Astrocyte (in vitro differentiated cells and primary cell): ENCODE data around the gene NPIPA1. TPM values are rescaled to one million over a fixed set of nuclear protein-coding genes. Genes with fewer than 3 reads are reported as not detected.
A peak's percentile ranks its signal among the peaks of the same experiment; 100 is the strongest.
"Not testable (repeated sequence)": the region's sequence is repeated elsewhere in the genome, so short reads cannot be mapped to it uniquely, and the experiment has no call there.

ENCODE experiments used
- DNase-seq: peaks from one replicate; pipeline ENCODE4 v3.0.0-alpha.2; 2010; ENCODE audit warnings: low read depth
- FAIRE-seq: peaks from 2 replicates; lab custom pipeline; 2011; peaks lifted over from hg19 to GRCh38; lab: Jason Lieb, UNC
- H2AFZ ChIP-seq: 2 replicates; pipeline ENCODE4 v1.6.0; 2012; ENCODE audit warnings: low read depth, low read length, inconsistent platforms
- H3K27ac ChIP-seq: 2 replicates; pipeline ENCODE4 v1.5.1; 2011; ENCODE audit warnings: low read depth, low read length, inconsistent platforms
- H3K27me3 ChIP-seq: 2 replicates; pipeline ENCODE4 v1.6.0; 2011; ENCODE audit warnings: low read length, inconsistent platforms; ENCODE audit not compliant: insufficient read depth
- H3K36me3 ChIP-seq: 2 replicates; pipeline ENCODE4 v1.5.1; 2011; ENCODE audit warnings: low read length, inconsistent platforms; ENCODE audit not compliant: insufficient read depth
- H3K4me1 ChIP-seq: 2 replicates; pipeline ENCODE4 v1.5.1; 2011; ENCODE audit warnings: low read length, inconsistent platforms; ENCODE audit not compliant: insufficient read depth
- H3K4me2 ChIP-seq: 2 replicates; pipeline ENCODE4 v1.6.0; 2012; ENCODE audit warnings: low read length, inconsistent platforms
- H3K4me3 ChIP-seq: 2 replicates; pipeline ENCODE4 v1.5.1; 2011; ENCODE audit warnings: low read depth, mild to moderate bottlenecking, low read length, inconsistent platforms; ENCODE audit not compliant: insufficient read depth
- H3K79me2 ChIP-seq: 2 replicates; pipeline ENCODE4 v1.6.0; 2012; ENCODE audit warnings: mild to moderate bottlenecking, low read length, inconsistent platforms; ENCODE audit not compliant: insufficient read depth
- H3K9ac ChIP-seq: 2 replicates; pipeline ENCODE4 v1.6.0; 2012; ENCODE audit warnings: mild to moderate bottlenecking, low read length, inconsistent platforms
- H3K9me3 ChIP-seq: 2 replicates; pipeline ENCODE4 v1.5.1; 2012; ENCODE audit warnings: low read depth, mild to moderate bottlenecking, low read length, inconsistent platforms; ENCODE audit not compliant: insufficient read depth
- H4K20me1 ChIP-seq: 2 replicates; pipeline ENCODE4 v1.6.0; 2012; ENCODE audit warnings: low read length, inconsistent platforms; ENCODE audit not compliant: insufficient read depth
- H3K27ac Mint-ChIP-seq: one replicate; pipeline ENCODE4 v1.8.0; 2021; ENCODE audit warnings: mild to moderate bottlenecking, mixed read lengths; ENCODE audit not compliant: unreplicated experiment
- H3K27me3 Mint-ChIP-seq: one replicate; pipeline ENCODE4 v1.8.0; 2021; ENCODE audit warnings: low read depth, mixed read lengths; ENCODE audit not compliant: unreplicated experiment
- H3K36me3 Mint-ChIP-seq: one replicate; pipeline ENCODE4 v1.8.0; 2021; ENCODE audit warnings: low read depth, mixed read lengths; ENCODE audit not compliant: unreplicated experiment
- H3K4me1 Mint-ChIP-seq: one replicate; pipeline ENCODE4 v1.8.0; 2021; ENCODE audit warnings: low read depth, mixed read lengths; ENCODE audit not compliant: unreplicated experiment
- H3K4me3 Mint-ChIP-seq: one replicate; pipeline ENCODE4 v1.8.0; 2021; ENCODE audit warnings: mild to moderate bottlenecking, moderate library complexity, mixed read lengths; ENCODE audit not compliant: unreplicated experiment
- H3K9me3 Mint-ChIP-seq: one replicate; pipeline ENCODE4 v1.8.0; 2021; ENCODE audit warnings: mild to moderate bottlenecking, mixed read lengths; ENCODE audit not compliant: unreplicated experiment
- total RNA-seq: library from RNA; stranded (reverse); gene quantifications from 2 replicates; pipeline ENCODE4 v1.2.1, GENCODE V29; 2021
- TF ChIP-seq, protein P1 (sequence below): IDR thresholded peaks from 2 replicates; pipeline ENCODE4 v1.5.1; 2011; ENCODE audit warnings: low read depth, mild to moderate bottlenecking, inconsistent platforms, low read length, moderate library complexity; ENCODE audit not compliant: insufficient read depth

NPIPA1 gene
- total RNA-seq, 1 donor from 2014 or later: 114 TPM

- not testable (repeated sequence) for H3K9me3 ChIP-seq, FAIRE-seq, H4K20me1 ChIP-seq, H3K79me2 ChIP-seq, H3K36me3 ChIP-seq, H3K4me2 ChIP-seq, H3K27me3 ChIP-seq, DNase-seq, H2AFZ ChIP-seq, H3K4me1 Mint-ChIP-seq, H3K9me3 Mint-ChIP-seq, H3K4me3 Mint-ChIP-seq, H3K4me1 ChIP-seq, H3K9ac ChIP-seq, H3K4me3 ChIP-seq, H3K27ac Mint-ChIP-seq, H3K36me3 Mint-ChIP-seq, H3K27ac ChIP-seq, H3K27me3 Mint-ChIP-seq
- TF ChIP-seq, protein P1, sequence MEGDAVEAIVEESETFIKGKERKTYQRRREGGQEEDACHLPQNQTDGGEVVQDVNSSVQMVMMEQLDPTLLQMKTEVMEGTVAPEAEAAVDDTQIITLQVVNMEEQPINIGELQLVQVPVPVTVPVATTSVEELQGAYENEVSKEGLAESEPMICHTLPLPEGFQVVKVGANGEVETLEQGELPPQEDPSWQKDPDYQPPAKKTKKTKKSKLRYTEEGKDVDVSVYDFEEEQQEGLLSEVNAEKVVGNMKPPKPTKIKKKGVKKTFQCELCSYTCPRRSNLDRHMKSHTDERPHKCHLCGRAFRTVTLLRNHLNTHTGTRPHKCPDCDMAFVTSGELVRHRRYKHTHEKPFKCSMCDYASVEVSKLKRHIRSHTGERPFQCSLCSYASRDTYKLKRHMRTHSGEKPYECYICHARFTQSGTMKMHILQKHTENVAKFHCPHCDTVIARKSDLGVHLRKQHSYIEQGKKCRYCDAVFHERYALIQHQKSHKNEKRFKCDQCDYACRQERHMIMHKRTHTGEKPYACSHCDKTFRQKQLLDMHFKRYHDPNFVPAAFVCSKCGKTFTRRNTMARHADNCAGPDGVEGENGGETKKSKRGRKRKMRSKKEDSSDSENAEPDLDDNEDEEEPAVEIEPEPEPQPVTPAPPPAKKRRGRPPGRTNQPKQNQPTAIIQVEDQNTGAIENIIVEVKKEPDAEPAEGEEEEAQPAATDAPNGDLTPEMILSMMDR: peak; percentile 3
Measured at GRCh38 chr16:14897006-14897664, 40.1 kb upstream of the NPIPA1 start.

DNA sequence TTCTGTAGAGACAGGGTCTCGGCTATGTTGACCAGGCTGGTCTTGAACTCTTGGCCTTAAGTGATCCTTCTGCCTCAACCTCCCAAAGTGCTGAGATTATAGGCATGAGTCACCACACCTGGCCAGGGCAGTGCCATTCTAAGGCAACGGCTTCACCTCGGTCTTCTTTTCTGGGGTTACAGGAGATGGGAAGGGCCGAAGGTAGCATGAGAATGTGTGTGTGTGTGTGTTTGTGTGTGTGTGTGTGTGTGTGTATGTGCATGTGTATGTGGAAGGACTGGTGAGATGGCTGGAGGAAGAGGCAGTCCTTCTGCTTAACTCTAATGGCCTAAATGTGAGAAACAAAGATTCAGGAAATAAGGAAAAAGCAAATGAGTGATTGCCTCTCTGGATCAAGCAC is 39.1 kb upstream of the NPIPA1 start:
- H3K36me3 ChIP-seq, H3K27me3 ChIP-seq, H3K9ac ChIP-seq, H3K4me3 Mint-ChIP-seq, FAIRE-seq, H2AFZ ChIP-seq, H3K9me3 Mint-ChIP-seq, H4K20me1 ChIP-seq, H3K4me1 Mint-ChIP-seq, H3K9me3 ChIP-seq, H3K79me2 ChIP-seq, H3K27ac ChIP-seq, H3K4me2 ChIP-seq, H3K36me3 Mint-ChIP-seq, H3K27ac Mint-ChIP-seq, H3K4me3 ChIP-seq, H3K4me1 ChIP-seq, H3K27me3 Mint-ChIP-seq, DNase-seq: not testable (repeated sequence)

DNA sequence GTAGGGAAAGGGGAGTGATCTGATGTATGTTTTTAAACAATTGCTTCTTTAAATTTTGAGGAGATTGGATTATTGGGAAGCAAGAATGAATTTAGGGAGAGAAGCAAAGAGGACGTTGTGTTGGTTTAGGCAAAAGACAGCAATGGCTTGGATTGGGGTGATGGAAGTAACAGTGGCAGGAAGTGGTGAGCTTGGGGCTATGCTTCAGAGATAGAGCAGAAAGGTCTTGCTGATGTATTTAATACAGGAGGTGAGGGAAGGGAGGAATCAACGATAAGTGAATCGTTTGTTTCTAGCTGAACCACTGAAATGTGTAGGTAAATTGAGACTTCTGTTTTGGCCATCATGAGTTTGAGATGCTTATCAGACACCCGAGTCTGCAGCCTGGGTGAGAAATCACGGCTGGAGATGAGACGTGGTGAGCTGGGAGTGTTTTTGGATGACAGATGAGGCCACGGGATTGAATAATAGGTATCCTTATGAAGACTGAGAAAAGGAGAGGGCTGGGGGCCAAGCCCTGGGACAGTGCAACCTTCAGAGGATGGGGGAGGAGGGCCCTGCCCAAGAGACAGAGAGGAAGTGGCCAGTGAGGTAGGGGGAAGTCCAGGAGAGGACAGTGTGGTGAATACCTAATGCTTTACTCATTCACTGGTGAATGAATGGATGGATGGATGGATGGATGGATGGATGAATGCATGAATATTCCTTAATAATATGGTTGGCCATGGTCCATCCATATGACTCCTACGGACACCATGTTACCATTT is 33.9 kb upstream of the NPIPA1 start:
- H3K27me3 Mint-ChIP-seq, H3K4me3 ChIP-seq, H3K36me3 ChIP-seq, FAIRE-seq, H3K27me3 ChIP-seq, H3K9me3 ChIP-seq, H3K9ac ChIP-seq, H3K4me3 Mint-ChIP-seq, H4K20me1 ChIP-seq, H3K9me3 Mint-ChIP-seq, H3K79me2 ChIP-seq, H3K4me1 ChIP-seq, H3K4me1 Mint-ChIP-seq, H3K4me2 ChIP-seq, H3K36me3 Mint-ChIP-seq, H3K27ac ChIP-seq, H2AFZ ChIP-seq, DNase-seq: not testable (repeated sequence)
- peak overlapping the region; percentile 76 for H3K27ac Mint-ChIP-seq

DNA sequence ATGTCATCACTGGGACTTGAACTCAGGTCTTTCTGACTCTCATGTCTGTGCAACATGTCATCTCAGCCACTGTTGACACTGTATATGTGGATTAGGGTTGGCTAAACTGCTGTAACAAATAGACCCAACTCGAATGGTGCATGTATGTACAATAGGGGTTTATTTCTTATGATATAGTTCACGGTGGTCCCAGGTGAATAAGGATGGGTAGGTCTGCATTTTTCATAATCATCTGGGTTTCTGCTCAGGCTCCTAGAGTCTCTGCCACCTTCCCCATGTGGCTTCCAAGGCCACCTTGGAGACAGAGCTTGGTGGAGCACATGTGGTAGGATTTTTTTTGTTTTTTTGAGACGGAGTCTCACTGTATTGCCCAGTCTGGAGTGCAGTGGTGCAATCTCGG is 27.5 kb upstream of the NPIPA1 start:
- H3K9me3 ChIP-seq, H3K27ac Mint-ChIP-seq, H3K27me3 Mint-ChIP-seq, H3K4me1 Mint-ChIP-seq, H3K4me2 ChIP-seq, H3K36me3 ChIP-seq, H3K79me2 ChIP-seq, H3K4me1 ChIP-seq, H3K27ac ChIP-seq, H3K36me3 Mint-ChIP-seq, H3K27me3 ChIP-seq, H3K9me3 Mint-ChIP-seq, H3K9ac ChIP-seq, DNase-seq, H4K20me1 ChIP-seq, H2AFZ ChIP-seq, H3K4me3 ChIP-seq, H3K4me3 Mint-ChIP-seq, FAIRE-seq: not testable (repeated sequence)

- H3K27me3 Mint-ChIP-seq, FAIRE-seq, H3K79me2 ChIP-seq, H3K4me1 Mint-ChIP-seq, H4K20me1 ChIP-seq, H3K9ac ChIP-seq, H3K36me3 ChIP-seq, H3K27ac ChIP-seq, H3K36me3 Mint-ChIP-seq, H3K27ac Mint-ChIP-seq, H2AFZ ChIP-seq, H3K4me1 ChIP-seq, H3K9me3 Mint-ChIP-seq, H3K9me3 ChIP-seq, DNase-seq, H3K4me3 ChIP-seq, H3K4me3 Mint-ChIP-seq, H3K27me3 ChIP-seq, H3K4me2 ChIP-seq: not testable (repeated sequence)
Measured at GRCh38 chr16:14910833-14911629, 26.2 kb upstream of the NPIPA1 start.
